ENCODE measurements around the gene PPP4R3A.

- TF ChIP-seq, protein P1, sequence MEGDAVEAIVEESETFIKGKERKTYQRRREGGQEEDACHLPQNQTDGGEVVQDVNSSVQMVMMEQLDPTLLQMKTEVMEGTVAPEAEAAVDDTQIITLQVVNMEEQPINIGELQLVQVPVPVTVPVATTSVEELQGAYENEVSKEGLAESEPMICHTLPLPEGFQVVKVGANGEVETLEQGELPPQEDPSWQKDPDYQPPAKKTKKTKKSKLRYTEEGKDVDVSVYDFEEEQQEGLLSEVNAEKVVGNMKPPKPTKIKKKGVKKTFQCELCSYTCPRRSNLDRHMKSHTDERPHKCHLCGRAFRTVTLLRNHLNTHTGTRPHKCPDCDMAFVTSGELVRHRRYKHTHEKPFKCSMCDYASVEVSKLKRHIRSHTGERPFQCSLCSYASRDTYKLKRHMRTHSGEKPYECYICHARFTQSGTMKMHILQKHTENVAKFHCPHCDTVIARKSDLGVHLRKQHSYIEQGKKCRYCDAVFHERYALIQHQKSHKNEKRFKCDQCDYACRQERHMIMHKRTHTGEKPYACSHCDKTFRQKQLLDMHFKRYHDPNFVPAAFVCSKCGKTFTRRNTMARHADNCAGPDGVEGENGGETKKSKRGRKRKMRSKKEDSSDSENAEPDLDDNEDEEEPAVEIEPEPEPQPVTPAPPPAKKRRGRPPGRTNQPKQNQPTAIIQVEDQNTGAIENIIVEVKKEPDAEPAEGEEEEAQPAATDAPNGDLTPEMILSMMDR (conservative IDR thresholded peaks at IDR 0.05 in 1 of 2, IDR thresholded peaks at IDR 0.05 in 1 of 2; ENCODE audit: low read depth in 1 of 2, low read length in 2 of 2) = no peak
- TF ChIP-seq EZH2 (IDR thresholded peaks at IDR 0.05; ENCODE audit: low read length, missing control alignments) = no peak
Observed at GRCh38 chr14:91545946-91546716, 36.0 kb upstream of the PPP4R3A start.
